Measurements from ENCODE around the gene ABHD10. TPM values are rescaled to one million over a fixed set of nuclear protein-coding genes. Genes with fewer than 3 reads are reported as not detected.
A peak's percentile ranks its signal among the peaks of the same experiment; 100 is the strongest.

ABHD10 gene
- 57.9 TPM for polyA plus RNA-seq (ENCODE audit: insufficient read length)
- long read RNA-seq, donor 1, transcript ABHD10-201 (5 exons, 2,590 nt) = major isoform, 30 of 77 reads
- long read RNA-seq, donor 1, partial matches to known transcripts = 47 of 77 reads
- long read RNA-seq, donor 1, other reads (novel, unspliced or antisense) = 0 of 77 reads
- long read RNA-seq, donor 2, transcript ABHD10-201 (5 exons, 2,590 nt) = major isoform, 9 of 12 reads
- long read RNA-seq, donor 2, partial matches to known transcripts = 0 of 12 reads
- long read RNA-seq, donor 2, other reads (novel, unspliced or antisense) = 0 of 12 reads
- long read RNA-seq, donor 3, transcript ABHD10-201 (5 exons, 2,590 nt) = major isoform, 11 of 13 reads
- long read RNA-seq, donor 3, partial matches to known transcripts = 0 of 13 reads
- long read RNA-seq, donor 3, other reads (novel, unspliced or antisense) = 0 of 13 reads
- long read RNA-seq, donor 4 = 0 reads
- long read RNA-seq, donor 5, transcript ABHD10-201 (5 exons, 2,590 nt) = major isoform, 26 of 31 reads
- long read RNA-seq, donor 5, partial matches to known transcripts = 0 of 31 reads
- long read RNA-seq, donor 5, other reads (novel, unspliced or antisense) = 0 of 31 reads
- long read RNA-seq, donor 6, transcript ABHD10-201 (5 exons, 2,590 nt) = major isoform, 13 of 13 reads
- long read RNA-seq, donor 6, partial matches to known transcripts = 0 of 13 reads
- long read RNA-seq, donor 6, other reads (novel, unspliced or antisense) = 0 of 13 reads
- long read RNA-seq, donor 7, transcript ABHD10-205 (2 exons, 724 nt) = minor isoform, 5 of 39 reads
- long read RNA-seq, donor 7, transcript ABHD10-201 (5 exons, 2,590 nt) = major isoform, 33 of 39 reads
- long read RNA-seq, donor 7, partial matches to known transcripts = 0 of 39 reads
- long read RNA-seq, donor 7, other reads (novel, unspliced or antisense) = 0 of 39 reads
- long read RNA-seq, donor 8, transcript ABHD10-201 (5 exons, 2,590 nt) = major isoform, 6 of 7 reads
- long read RNA-seq, donor 8, partial matches to known transcripts = 0 of 7 reads
- long read RNA-seq, donor 8, other reads (novel, unspliced or antisense) = 0 of 7 reads

DNA sequence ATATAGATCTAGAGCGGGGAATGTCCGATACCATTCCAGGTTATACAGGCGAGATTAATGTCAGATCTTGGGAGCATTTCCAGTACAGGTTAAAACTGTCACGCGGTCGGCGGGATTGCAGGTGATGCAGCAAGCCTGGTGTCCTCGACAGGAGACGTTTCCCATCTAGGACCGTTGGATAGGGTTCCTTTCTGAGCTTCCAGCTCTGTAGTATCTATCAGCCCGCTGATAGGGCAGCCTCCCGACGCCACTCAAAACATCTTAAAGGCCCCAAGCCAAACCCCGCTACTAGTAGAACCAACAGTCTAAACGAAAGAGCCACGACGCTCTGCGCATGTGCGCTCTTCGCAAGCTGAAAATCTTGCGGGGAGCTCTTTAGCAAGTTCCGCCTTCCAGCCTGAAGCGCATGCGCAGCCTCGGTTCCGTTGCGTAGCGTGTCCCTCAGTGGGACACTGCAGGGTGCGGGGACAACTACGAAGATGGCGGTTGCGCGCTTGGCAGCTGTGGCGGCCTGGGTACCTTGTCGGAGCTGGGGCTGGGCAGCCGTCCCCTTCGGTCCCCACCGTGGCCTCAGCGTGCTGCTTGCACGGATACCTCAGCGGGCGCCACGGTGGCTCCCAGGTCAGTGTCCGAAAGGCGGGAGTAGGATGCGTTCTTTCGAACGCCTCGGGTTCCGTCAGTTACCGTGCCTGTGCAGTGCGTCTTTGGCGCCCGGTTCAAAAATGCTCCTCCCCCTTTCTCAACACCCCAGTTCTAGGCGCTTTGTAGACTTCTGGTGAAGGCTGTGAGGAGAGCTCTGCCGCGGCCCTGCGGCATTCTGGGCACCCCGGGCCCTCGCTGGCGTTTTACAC is at the start of gene ABHD10:
ABHD10 (plus strand) TSS at position 444 of the 851 bp plus-strand sequence; CDS start at position 480, 36 bp downstream.
- peak; percentile 99 for DNase-seq

DNA sequence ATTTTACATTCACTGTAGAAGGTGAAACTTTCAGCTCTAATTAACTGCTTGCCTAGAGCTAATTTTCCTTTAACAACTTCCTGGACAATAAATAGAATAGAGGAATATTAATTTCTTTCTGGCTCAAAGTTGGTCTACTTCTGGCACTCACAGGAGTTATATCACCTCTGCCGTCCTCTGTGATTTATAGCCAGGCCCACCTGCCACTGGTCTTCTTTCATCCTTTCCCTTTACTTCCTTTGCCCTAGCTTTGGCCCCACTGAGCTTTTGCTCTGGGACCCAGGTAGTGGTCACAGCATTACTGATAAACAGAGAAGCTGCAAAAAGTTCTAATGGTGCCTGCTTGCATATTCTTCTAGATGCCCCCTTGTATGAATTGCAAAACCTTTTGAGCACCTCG is 49.3 kb upstream of the ABHD10 start:
- DNase-seq = no peak

DNA sequence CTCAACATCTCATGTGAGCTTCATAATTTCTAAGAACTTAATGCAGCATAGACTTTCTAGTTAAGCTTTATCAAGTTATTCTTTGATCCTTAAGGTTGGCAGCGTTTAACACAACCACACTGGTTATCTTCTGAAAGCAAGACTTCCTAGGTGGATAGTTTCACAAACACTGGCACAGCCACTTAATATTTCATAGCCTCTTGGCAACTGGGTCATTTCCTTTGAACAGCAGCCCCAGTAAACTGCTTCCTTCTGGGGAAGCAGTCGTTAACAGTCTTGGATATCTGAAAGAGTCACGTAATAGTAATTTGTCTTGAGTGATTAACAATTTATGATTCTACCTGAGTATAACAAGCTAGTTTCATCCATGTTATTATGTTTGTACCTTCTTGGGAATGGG is 45.9 kb upstream of the ABHD10 start:
- DNase-seq = no peak

- DNase-seq = no peak
These were observed 42.5 kb upstream of the ABHD10 start for GRCh38 chr3:111936191-111936841.

GRCh38 chr3:111936967-111937366 is 41.9 kb upstream of the ABHD10 start:
- no peak for DNase-seq

DNA sequence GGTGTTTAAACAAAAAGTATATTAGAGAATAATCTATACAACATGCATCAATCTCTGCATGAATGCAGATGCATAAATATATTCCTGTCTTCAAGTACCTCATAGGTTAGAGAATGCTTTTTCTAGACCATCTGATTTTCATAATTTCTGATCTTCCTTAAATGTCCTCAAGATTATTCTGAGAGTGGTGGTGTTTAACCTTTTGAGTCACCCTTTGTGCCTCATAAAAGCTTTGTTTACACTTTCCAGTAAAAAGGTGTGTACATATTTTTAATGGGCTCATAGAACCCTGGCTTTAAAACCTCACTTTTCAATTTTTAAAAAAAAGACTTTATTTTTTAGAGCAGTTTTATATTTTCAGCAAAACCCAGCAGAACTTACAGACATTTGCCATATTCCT is 41.0 kb upstream of the ABHD10 start:
- DNase-seq = no peak

GRCh38 chr3:111939873-111940272 is 39.0 kb upstream of the ABHD10 start:
- no peak for DNase-seq

GRCh38 chr3:111943533-111943932 is 35.3 kb upstream of the ABHD10 start:
- DNase-seq = no peak

GRCh38 chr3:111944372-111944771 is 34.5 kb upstream of the ABHD10 start:
- no peak for DNase-seq

DNA sequence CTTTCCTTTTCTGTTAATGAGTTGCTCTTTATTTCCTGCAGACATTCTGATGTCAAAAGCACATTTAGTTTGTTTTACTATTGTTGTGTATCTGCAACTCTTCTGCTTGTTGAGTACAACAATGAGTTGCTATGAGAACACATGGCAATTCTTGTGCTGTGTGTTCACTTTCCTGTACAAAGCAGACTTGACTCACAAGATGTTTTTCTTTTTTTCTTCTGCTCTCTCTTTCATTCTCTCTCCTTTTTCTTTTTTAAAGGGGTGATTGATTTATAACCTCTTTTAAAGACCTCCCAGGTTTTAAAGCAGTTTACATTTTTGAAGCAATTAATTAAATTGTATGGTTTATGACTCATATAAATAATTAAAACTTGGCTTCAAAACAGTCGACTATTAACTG is 31.6 kb upstream of the ABHD10 start:
- no peak for DNase-seq

DNA sequence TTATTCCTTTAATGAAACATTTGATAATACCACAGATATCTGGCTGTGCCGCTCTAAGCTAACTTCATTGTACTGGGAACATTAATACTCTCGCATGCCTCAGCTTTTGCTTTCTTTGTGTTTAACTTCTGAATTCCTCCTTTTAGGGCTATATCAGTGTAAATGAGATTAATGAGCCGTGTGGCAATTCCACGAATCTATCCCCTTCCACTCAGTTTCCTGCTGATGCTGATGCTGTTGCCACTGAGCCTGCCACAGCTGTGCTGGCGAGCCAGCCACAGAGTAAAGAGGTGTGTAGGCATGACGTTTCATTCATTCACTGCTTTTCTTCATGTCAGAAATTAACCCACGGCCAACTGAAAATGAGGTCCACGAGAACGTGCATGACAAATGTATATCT is 30.0 kb upstream of the ABHD10 start:
- DNase-seq = no peak

GRCh38 chr3:111949712-111950111 is 29.1 kb upstream of the ABHD10 start:
- no peak for DNase-seq

- no peak for DNase-seq
These were observed 27.8 kb upstream of the ABHD10 start for GRCh38 chr3:111951032-111951431.

GRCh38 chr3:111952086-111952485 is 26.7 kb upstream of the ABHD10 start:
- DNase-seq = no peak

DNA sequence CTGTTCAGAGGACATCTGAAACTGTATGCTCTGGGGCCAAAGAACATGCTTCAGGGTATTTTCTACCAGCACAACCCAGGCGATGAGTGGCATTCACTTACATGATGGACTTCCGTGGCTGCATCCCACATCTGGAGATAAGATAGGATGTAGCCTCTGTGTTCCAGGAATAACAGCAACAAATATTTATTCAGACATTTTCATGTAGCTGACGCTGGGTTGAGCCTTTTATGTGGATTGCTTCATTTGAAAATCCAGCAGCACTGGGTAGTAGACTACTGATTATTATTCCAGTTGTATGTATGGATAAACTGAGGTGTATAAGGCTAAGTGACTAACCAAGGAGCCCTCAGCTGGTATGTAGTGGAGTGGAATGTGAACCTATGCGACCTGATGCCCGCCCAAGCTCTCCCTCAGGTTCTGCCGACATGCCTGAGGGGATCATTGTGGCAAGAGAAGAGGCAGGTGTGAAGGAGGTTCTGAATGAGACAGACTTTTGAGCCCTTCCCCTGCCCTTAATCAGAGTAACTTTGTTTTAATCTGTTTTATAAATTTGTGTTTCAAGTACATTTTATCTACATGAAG is 25.9 kb upstream of the ABHD10 start:
- no peak for DNase-seq

DNA sequence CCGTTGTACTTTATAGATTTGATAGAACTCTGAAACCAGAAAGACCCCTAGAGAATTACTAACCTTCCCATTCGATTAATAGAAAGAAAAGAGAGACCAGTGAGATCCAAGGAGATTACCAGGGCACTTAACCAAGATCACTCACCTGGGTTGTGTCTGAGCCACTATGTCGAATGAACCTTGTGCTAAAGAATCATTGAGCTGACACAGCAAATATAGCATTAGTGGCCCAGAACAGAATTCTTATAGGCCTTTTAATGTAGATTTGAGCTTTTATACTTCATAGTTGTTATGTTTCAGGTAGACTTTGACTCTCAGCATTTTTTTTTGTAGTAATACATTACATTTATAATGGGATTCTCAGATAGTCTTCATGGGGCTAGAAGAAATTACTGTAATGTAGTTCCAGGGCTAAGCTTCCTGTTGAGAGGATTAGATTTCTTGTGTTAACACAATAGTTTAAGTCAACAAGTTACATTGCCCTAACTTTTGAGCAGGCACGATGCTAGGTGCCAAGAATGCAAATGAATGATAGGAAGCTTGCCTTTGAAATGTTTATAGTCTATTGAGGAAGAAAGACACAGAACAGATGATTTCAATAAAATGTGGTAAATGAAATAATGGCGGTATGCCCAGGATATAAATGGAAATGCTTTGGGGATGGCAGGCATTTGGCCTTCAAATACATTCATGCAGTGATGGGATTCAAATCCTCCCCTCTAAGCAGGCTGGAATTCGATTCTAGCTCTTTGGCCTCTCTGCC is 24.4 kb upstream of the ABHD10 start:
- DNase-seq = no peak

- no peak for DNase-seq
These were observed 22.9 kb upstream of the ABHD10 start for GRCh38 chr3:111955876-111956275.

- DNase-seq = no peak
These were observed 22.4 kb upstream of the ABHD10 start for GRCh38 chr3:111956449-111956848.

- no peak for DNase-seq
These were observed 21.7 kb upstream of the ABHD10 start for GRCh38 chr3:111956995-111957734.

Measured in left kidney (tissue), 8 donors.